Progenitor cell of endocrine pancreas (in vitro differentiated cells): Measurements from ENCODE around the gene PBX2. TPM values are rescaled to one million over a fixed set of nuclear protein-coding genes. Genes with fewer than 3 reads are reported as not detected.
A peak's percentile ranks its signal among the peaks of the same experiment; 100 is the strongest.
"Not testable (repeated sequence)": the region's sequence is repeated elsewhere in the genome, so short reads cannot be mapped to it uniquely, and the experiment has no call there.

Experiments used
- DNase-seq: peaks from one replicate; pipeline ENCODE4 v3.0.0; 2021; ENCODE audit warnings: low spot score; ENCODE audit not compliant: unreplicated experiment
- H3K27ac Mint-ChIP-seq: 2 replicates; pipeline ENCODE4 v1.8.0; 2021; ENCODE audit warnings: mild to moderate bottlenecking, moderate library complexity, mixed read lengths
- H3K27me3 Mint-ChIP-seq: 2 replicates; pipeline ENCODE4 v1.8.0; 2021; ENCODE audit warnings: mixed read lengths
- H3K36me3 Mint-ChIP-seq: 2 replicates; pipeline ENCODE4 v1.8.0; 2022; ENCODE audit warnings: mixed read lengths; ENCODE audit not compliant: insufficient read depth
- H3K4me1 Mint-ChIP-seq: 2 replicates; pipeline ENCODE4 v1.8.0; 2021; ENCODE audit warnings: low read depth, mixed read lengths
- H3K4me3 Mint-ChIP-seq: 2 replicates; pipeline ENCODE4 v1.8.0; 2021; ENCODE audit warnings: low read depth, mild to moderate bottlenecking, moderate library complexity, mixed read lengths
- H3K9me3 Mint-ChIP-seq: 2 replicates; pipeline ENCODE4 v1.8.0; 2021; ENCODE audit warnings: low read depth, mixed read lengths
- total RNA-seq: library from RNA; stranded (reverse); gene quantifications from 2 replicates; pipeline ENCODE4 v1.2.1, GENCODE V29; 2021
- TF ChIP-seq, protein P1 (sequence below): fragments of 200-600 bp; sonication (generic); IDR thresholded peaks from one replicate; pipeline ENCODE4 v1.5.0; 2021; ENCODE audit warnings: antibody characterized with exemption, mild to moderate bottlenecking; ENCODE audit not compliant: unreplicated experiment

The PBX2 gene
- total RNA-seq, 1 donor from 2014 or later, result 261 TPM

DNA sequence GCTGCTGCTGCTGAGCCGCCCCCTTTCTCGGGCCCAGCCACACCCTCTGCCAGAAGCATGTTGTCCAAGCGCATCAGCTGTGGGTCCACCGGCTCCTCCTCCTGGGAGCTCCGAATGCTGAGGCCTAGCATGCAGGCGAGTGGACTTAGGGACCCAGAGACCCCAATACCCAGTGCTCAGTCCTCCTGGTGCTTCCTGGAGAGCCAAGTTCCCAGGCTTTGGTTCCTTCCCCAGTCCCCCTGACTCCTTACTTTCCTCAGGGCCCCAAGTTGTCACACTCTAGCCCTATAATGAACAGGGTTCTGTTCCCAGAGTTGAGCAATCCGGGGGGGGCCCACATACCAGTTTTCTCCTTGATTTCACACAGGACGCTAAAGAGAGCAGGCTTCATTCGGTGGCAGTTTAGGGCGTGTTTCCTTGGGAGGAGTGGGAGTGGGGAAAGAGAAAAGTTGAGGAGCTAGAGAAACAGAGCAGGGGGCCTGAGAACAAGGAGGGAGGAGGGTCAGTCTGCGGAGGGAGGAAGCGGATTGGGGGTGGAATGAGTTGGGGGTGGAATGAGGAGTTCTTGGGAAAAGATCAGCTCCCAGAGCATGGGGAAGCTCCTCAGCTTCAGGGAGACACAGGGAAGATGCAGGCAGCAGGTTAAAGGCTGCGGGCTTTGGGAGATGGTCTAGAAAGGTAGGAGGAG lies 1.5 kb downstream of the PBX2 start:
- H3K27me3 Mint-ChIP-seq, result no peaks in the 10 kb centered on the region
- H3K27ac Mint-ChIP-seq, result peak overlapping the region; percentile 94
- TF ChIP-seq, protein P1, sequence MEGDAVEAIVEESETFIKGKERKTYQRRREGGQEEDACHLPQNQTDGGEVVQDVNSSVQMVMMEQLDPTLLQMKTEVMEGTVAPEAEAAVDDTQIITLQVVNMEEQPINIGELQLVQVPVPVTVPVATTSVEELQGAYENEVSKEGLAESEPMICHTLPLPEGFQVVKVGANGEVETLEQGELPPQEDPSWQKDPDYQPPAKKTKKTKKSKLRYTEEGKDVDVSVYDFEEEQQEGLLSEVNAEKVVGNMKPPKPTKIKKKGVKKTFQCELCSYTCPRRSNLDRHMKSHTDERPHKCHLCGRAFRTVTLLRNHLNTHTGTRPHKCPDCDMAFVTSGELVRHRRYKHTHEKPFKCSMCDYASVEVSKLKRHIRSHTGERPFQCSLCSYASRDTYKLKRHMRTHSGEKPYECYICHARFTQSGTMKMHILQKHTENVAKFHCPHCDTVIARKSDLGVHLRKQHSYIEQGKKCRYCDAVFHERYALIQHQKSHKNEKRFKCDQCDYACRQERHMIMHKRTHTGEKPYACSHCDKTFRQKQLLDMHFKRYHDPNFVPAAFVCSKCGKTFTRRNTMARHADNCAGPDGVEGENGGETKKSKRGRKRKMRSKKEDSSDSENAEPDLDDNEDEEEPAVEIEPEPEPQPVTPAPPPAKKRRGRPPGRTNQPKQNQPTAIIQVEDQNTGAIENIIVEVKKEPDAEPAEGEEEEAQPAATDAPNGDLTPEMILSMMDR, result no peak
- no peaks in the 10 kb centered on the region for H3K9me3 Mint-ChIP-seq
- H3K4me1 Mint-ChIP-seq, result peaks cover 47% of the 10 kb centered on the region
- no peak for DNase-seq
- H3K4me3 Mint-ChIP-seq, result peak overlapping the region; percentile 87
- H3K36me3 Mint-ChIP-seq, result peaks cover 14% of the 10 kb centered on the region

DNA sequence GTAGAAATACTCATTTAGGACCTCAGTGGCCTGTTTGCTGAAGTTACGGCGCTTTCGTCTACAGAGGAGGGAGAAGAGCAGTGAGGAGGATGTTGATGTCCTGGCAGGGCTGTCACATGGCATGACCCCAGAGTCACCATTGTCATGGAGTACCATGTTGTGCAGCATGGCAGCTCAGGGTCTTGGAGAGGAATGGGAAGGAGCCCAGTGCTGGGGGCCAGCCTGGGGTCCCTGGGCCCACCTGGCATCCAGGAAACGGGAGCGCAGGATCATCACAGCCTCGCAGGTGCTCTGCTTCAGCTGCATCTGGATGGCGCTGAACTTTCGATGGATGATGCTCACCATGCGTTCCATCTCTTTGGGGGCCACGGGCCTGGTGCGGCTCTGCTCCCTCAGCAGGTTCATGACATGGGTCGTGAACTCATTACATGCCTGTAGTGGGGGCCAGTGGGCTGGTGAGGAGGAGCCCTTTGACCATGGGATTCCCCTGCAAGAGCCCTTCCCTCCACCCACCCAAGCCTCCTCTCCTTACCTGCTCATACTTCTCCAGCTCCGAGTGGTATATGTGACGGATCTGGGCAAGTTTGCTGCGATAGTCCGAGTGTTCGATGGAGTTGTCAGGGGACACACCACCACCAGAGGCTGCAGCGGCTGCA lies 2.1 kb downstream of the PBX2 start:
- Mint-ChIP-seq H3K4me3 (peak overlapping the region; percentile 87), H3K27ac (peak overlapping the region; percentile 81), H3K36me3 (peaks cover 14% of the 10 kb centered on the region), H3K4me1 (peaks cover 46% of the 10 kb centered on the region)
- not testable (repeated sequence) for DNase-seq, H3K27me3 Mint-ChIP-seq, H3K9me3 Mint-ChIP-seq

DNA sequence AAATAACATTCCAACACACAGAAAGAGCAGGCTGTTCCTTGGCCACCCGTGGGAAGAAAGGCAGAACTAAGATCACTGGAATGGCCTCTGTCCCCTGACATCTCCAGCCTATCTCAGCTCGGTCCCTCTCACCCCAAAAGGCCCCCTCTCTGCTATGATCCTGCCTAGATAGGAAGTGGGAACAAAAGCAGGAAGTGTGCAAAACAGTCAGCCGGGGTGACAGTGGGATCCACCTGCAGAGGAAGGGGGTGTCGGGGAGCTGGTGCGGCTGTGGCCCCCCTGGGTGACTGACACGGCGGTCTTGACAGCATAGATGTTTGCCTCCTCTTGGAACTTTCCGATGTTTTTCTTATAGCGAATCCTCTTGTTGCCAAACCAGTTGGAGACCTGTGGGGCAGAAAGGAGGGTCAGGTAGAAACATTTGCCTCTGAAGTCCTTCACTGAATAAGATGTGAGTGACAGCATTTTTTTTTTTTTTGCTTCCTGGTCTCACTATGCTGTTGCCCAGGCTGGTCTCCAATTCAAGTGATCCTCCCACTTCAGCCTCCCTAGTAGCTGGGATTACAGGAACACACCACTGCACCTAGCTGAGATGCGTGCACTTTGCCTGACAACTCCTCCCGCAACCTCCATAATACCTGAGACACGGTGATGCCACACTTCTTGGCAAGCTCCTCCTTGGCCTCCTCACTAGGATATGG lies 2.8 kb downstream of the PBX2 start:
- H3K9me3 Mint-ChIP-seq, result no peaks in the 10 kb centered on the region
- H3K4me1 Mint-ChIP-seq, result peaks cover 42% of the 10 kb centered on the region
- DNase-seq, result no peak
- peak overlapping the region; percentile 81 for H3K27ac Mint-ChIP-seq
- TF ChIP-seq, protein P1, result no peak
- no peaks in the 10 kb centered on the region for H3K27me3 Mint-ChIP-seq
- H3K36me3 Mint-ChIP-seq, result peaks cover 14% of the 10 kb centered on the region
- H3K4me3 Mint-ChIP-seq, result peak overlapping the region; percentile 31

- peaks cover 14% of the 10 kb centered on the region for H3K36me3 Mint-ChIP-seq
- not testable (repeated sequence) for DNase-seq, H3K9me3 Mint-ChIP-seq, H3K27me3 Mint-ChIP-seq
- H3K27ac Mint-ChIP-seq, result peak overlapping the region; percentile 91
- peak overlapping the region; percentile 38 for H3K4me3 Mint-ChIP-seq
- peaks cover 39% of the 10 kb centered on the region for H3K4me1 Mint-ChIP-seq
Measured at GRCh38 chr6:32186151-32186840, 3.7 kb downstream of the PBX2 start.

- H3K9me3 Mint-ChIP-seq, H3K27me3 Mint-ChIP-seq, DNase-seq: not testable (repeated sequence)
- Mint-ChIP-seq H3K4me1 (peaks cover 35% of the 10 kb centered on the region), H3K27ac (peak overlapping the region; percentile 91), H3K4me3 (peak overlapping the region; percentile 38), H3K36me3 (peaks cover 18% of the 10 kb centered on the region)
Measured at GRCh38 chr6:32185681-32186131, 4.3 kb downstream of the PBX2 start.

GRCh38 chr6:32184084-32184640 lies 5.8 kb downstream of the PBX2 start, which contains the start of gene AGER:
Gene AGER (minus strand): TSS chr6:32184253. CDS start chr6:32184222, 31 bp downstream.
- Mint-ChIP-seq H3K4me3 (no peak within 1 kb of the TSS), H3K4me1 (peaks cover 41% of the 10 kb centered on the region), H3K27ac (no peak within 1 kb of the TSS), H3K36me3 (peaks cover 24% of the 10 kb centered on the region), H3K27me3 (no peaks in the 10 kb centered on the region), H3K9me3 (no peaks in the 10 kb centered on the region)
- TF ChIP-seq, protein P1, result no peak
- DNase-seq, result no peak
